ENCODE results near the gene TMEM131. TPM values are rescaled to one million over a fixed set of nuclear protein-coding genes. Genes with fewer than 3 reads are reported as not detected.

The TMEM131 gene
- polyA plus RNA-seq, 3 donors = 43.6 to 50.6 (median 48.2) TPM

GRCh38 chr2:97763176-97763845 is 232.4 kb downstream of the TMEM131 start:
- DNase-seq = no peak

GRCh38 chr2:97761192-97761591 is 234.6 kb downstream of the TMEM131 start:
- no peak for DNase-seq

GRCh38 chr2:97760480-97761049 is 235.2 kb downstream of the TMEM131 start:
- no peak for DNase-seq

- DNase-seq = no peak
Observed at GRCh38 chr2:97759727-97760407, 235.9 kb downstream of the TMEM131 start.

- DNase-seq = no peak
Observed at GRCh38 chr2:97758131-97758705, 237.5 kb downstream of the TMEM131 start.

- DNase-seq = no peak
Observed at GRCh38 chr2:97757062-97757461, 238.7 kb downstream of the TMEM131 start.

GRCh38 chr2:97755491-97755890 is 240.3 kb downstream of the TMEM131 start:
- no peak for DNase-seq

GRCh38 chr2:97754690-97755346 is 240.9 kb downstream of the TMEM131 start:
- no peak for DNase-seq

GRCh38 chr2:97752342-97753334 is 243.1 kb downstream of the TMEM131 start:
- DNase-seq = no peak

- no peak for DNase-seq
Observed at GRCh38 chr2:97751752-97752151, 244.0 kb downstream of the TMEM131 start.

GRCh38 chr2:97750017-97750416 is 245.7 kb downstream of the TMEM131 start:
- DNase-seq = no peak

- no peak for DNase-seq
Observed at GRCh38 chr2:97749581-97749980, 246.2 kb downstream of the TMEM131 start.

GRCh38 chr2:97747716-97748115 is 248.0 kb downstream of the TMEM131 start:
- no peak for DNase-seq

GRCh38 chr2:97747285-97747684 is 248.5 kb downstream of the TMEM131 start:
- DNase-seq = no peak

GRCh38 chr2:97745474-97746174 is 250.1 kb downstream of the TMEM131 start:
- DNase-seq = no peak

- no peak for DNase-seq
Observed at GRCh38 chr2:97743913-97744312, 251.8 kb downstream of the TMEM131 start.

GRCh38 chr2:97742381-97742847 is 253.3 kb downstream of the TMEM131 start:
- DNase-seq = no peak

- DNase-seq = no peak
Observed at GRCh38 chr2:97741686-97742085, 254.1 kb downstream of the TMEM131 start.

- DNase-seq = no peak
Observed at GRCh38 chr2:97741251-97741650, 254.5 kb downstream of the TMEM131 start.

- DNase-seq = no peak
Observed at GRCh38 chr2:97740590-97741182, 255.1 kb downstream of the TMEM131 start.

Measured in renal pelvis (tissue), 4 donors.